Panc1 (cell line): ENCODE measurements around the gene TFG. TPM values are rescaled to one million over a fixed set of nuclear protein-coding genes. Genes with fewer than 3 reads are reported as not detected.

Source experiments
- ATAC-seq: fragments of 200-7000 bp; cut with Tn5 transposase; 2 replicates; pipeline ENCODE4 v1.9.1; 2020; ENCODE audit warnings: mild to moderate bottlenecking, moderate library complexity
- BruUV-seq: library from RNA; stranded (reverse); fragments of 400-500 nt; replicated peaks from 2 replicates; lab custom pipeline; 2021; lab: Mats Ljungman, UMichigan
- CTCF ChIA-PET: fragments of 300-600 bp; sonication (Branson Sonifier 250); formaldehyde crosslinking; loops from one replicate; lab custom pipeline; 2022; ENCODE audit warnings: antibody characterized with exemption; lab: Charles Lee
- POLR2A ChIA-PET: fragments of 300-600 bp; sonication (Branson Sonifier 250); formaldehyde crosslinking; loops from one replicate; lab custom pipeline; 2022; ENCODE audit warnings: antibody characterized with exemption; lab: Charles Lee
- DNase-seq: peaks from one replicate; pipeline ENCODE4 v3.0.0-alpha.2; 2010; ENCODE audit warnings: low read depth, low spot score
- H3K27ac ChIP-seq: 2 replicates; pipeline ENCODE4 v1.5.1; 2011; ENCODE audit warnings: mild to moderate bottlenecking, low read length, inconsistent platforms
- H3K27me3 ChIP-seq: fragments of 200-500 bp; sonication (Bioruptor generic); 2 replicates; pipeline ENCODE4 v1.6.0; 2014; ENCODE audit warnings: low read length, inconsistent platforms; ENCODE audit not compliant: control insufficient read depth, insufficient read depth
- H3K36me3 ChIP-seq: fragments of 200-500 bp; sonication (Bioruptor generic); 2 replicates; pipeline ENCODE4 v1.5.1; 2014; ENCODE audit warnings: inconsistent platforms, mild to moderate bottlenecking, low read length, moderate library complexity; ENCODE audit not compliant: control insufficient read depth, insufficient read depth
- H3K4me1 ChIP-seq: 2 replicates; pipeline ENCODE4 v1.5.1; 2011; ENCODE audit warnings: inconsistent platforms, mild to moderate bottlenecking, low read length, moderate library complexity; ENCODE audit not compliant: control insufficient read depth, insufficient read depth
- H3K4me3 ChIP-seq, 2 experiments: 2 replicates each; pipeline ENCODE4 v1.5.1; 2011 to 2012; ENCODE audit warnings: low read depth in 2 of 2, low read length in 2 of 2, mild to moderate bottlenecking in 2 of 2, inconsistent platforms in 1 of 2, moderate library complexity in 1 of 2
- H3K9me3 ChIP-seq: fragments of 200-500 bp; sonication (Bioruptor generic); 2 replicates; pipeline ENCODE4 v1.5.1; 2014; ENCODE audit warnings: low read depth, mild to moderate bottlenecking, inconsistent platforms, low read length, moderate library complexity; ENCODE audit not compliant: control insufficient read depth, insufficient read depth
- POLR2AphosphoS5 ChIP-seq: IDR thresholded peaks from 2 replicates; pipeline ENCODE4 v1.6.1; 2012; ENCODE audit warnings: mild to moderate bottlenecking, low read depth, low read length, moderate library complexity
- REST ChIP-seq, 2 experiments: IDR thresholded peaks; 2 replicates each; pipeline ENCODE4 v1.6.1; 2011 to 2012; ENCODE audit warnings: low read depth in 2 of 2, control low read depth in 1 of 2, low read length in 1 of 2, mild to moderate bottlenecking in 1 of 2, moderate library complexity in 1 of 2; ENCODE audit not compliant: insufficient read depth in 1 of 2
- SIN3A ChIP-seq: IDR thresholded peaks from 2 replicates; pipeline ENCODE4 v1.6.1; 2012; ENCODE audit warnings: low read depth, mild to moderate bottlenecking, low read length, moderate library complexity, borderline replicate concordance; ENCODE audit not compliant: insufficient read depth
- TCF7L2 ChIP-seq: IDR thresholded peaks from 2 replicates; pipeline ENCODE4 v1.6.1; 2011; ENCODE audit warnings: mild to moderate bottlenecking, low read depth, low read length, inconsistent platforms
- in situ Hi-C: cut with HindIII; loops from 2 replicates; pipeline ENCODE4 v1.10.0; 2016; ENCODE audit warnings: low sequenced_read_pairs, low pct_unique_long_range_greater_than_20kb
- intact Hi-C: fragments of 100-400 bp; cut with micrococcal nuclease; formaldehyde crosslinking; loops from one replicate; pipeline ENCODE4 v1.10.0; 2022; ENCODE audit not compliant: unreplicated experiment
- total RNA-seq: library from RNA; stranded (reverse); gene quantifications from one replicate; pipeline ENCODE4 v1.2.1, GENCODE V29; 2021; ENCODE audit not compliant: unreplicated experiment
- TF ChIP-seq, protein P1 (sequence below): fragments of 450-650 bp; IDR thresholded peaks from 2 replicates; pipeline ENCODE4 v1.5.1; 2017; ENCODE audit warnings: mild to moderate bottlenecking

Gene TFG
- total RNA-seq, 1 experiment from 2014 or later: 159 TPM

DNA sequence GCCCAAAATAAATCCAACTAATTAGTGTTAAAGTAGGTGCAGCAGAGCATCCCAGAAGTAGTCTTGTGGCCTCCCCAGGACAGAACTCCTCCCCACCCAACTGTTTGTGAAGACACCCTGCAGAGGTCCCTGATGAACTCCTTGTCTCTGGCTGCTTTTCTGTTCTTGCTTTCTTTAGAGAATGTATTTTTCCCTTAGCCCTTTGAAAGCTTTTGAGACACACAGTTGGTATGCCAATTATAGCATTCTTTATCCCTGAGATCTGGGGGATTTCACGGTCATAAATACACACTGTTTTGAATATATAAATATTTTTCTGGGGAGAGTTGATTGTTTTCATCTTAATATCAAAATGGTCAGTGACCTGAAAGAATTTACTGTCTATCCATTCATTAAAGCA, 9.8 kb downstream of the TFG start:
- Histone ChIP-seq H3K4me1 (0 out of 2 replicates have a peak, but pooled peaks cover 4% of the 10 kb centered on the region), H3K27ac (no peak overlapping the region), H3K36me3 (peaks cover 60% of the 10 kb centered on the region), H3K27me3 (no peaks in the 10 kb centered on the region), H3K9me3 (no peaks in the 10 kb centered on the region), H3K4me3 (no peak overlapping the region)
- no TSS peak for BruUV-seq
- ChIA-PET POLR2A (no interaction called here), CTCF (no interaction called here)
- DNase-seq (no peak), ATAC-seq (no peak)
- intact Hi-C loops (no loop called here), in situ Hi-C loops (no loop called here)
- no peak for TF ChIP-seq REST (IDR thresholded peaks at IDR 0.05; ENCODE audit: insufficient read depth in 1 of 2, low read depth in 2 of 2, low read length in 1 of 2)
- no peak for TF ChIP-seq SIN3A
- TF ChIP-seq, protein P1, sequence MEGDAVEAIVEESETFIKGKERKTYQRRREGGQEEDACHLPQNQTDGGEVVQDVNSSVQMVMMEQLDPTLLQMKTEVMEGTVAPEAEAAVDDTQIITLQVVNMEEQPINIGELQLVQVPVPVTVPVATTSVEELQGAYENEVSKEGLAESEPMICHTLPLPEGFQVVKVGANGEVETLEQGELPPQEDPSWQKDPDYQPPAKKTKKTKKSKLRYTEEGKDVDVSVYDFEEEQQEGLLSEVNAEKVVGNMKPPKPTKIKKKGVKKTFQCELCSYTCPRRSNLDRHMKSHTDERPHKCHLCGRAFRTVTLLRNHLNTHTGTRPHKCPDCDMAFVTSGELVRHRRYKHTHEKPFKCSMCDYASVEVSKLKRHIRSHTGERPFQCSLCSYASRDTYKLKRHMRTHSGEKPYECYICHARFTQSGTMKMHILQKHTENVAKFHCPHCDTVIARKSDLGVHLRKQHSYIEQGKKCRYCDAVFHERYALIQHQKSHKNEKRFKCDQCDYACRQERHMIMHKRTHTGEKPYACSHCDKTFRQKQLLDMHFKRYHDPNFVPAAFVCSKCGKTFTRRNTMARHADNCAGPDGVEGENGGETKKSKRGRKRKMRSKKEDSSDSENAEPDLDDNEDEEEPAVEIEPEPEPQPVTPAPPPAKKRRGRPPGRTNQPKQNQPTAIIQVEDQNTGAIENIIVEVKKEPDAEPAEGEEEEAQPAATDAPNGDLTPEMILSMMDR: no peak
- no peak for TF ChIP-seq TCF7L2
- no peak for TF ChIP-seq POLR2AphosphoS5

GRCh38 chr3:100720426-100720825, 11.1 kb downstream of the TFG start:
- intact Hi-C loops: no loop called here
- CTCF ChIA-PET: no interaction called here
- in situ Hi-C loops: no loop called here
- Histone ChIP-seq H3K4me3 (no peak overlapping the region), H3K27me3 (no peaks in the 10 kb centered on the region), H3K9me3 (no peaks in the 10 kb centered on the region), H3K36me3 (peaks cover 53% of the 10 kb centered on the region), H3K27ac (no peak overlapping the region), H3K4me1 (0 out of 2 replicates have a peak, but pooled peaks cover 4% of the 10 kb centered on the region)
- ATAC-seq (no peak), DNase-seq (no peak)
- POLR2A ChIA-PET: no interaction called here
- TF ChIP-seq SIN3A (no peak), POLR2AphosphoS5 (no peak), REST (IDR thresholded peaks at IDR 0.05; ENCODE audit: insufficient read depth in 1 of 2, low read depth in 2 of 2, low read length in 1 of 2) (no peak)
- no TSS peak for BruUV-seq
